K562 (cell line): ENCODE measurements around the gene ARG1. TPM values are rescaled to one million over a fixed set of nuclear protein-coding genes. Genes with fewer than 3 reads are reported as not detected.
"Not testable (repeated sequence)": the region's sequence is repeated elsewhere in the genome, so short reads cannot be mapped to it uniquely, and the experiment has no call there.

Source experiments
- ATAC-seq: fragments of 200-7000 bp; cut with Tn5 transposase; 3 replicates; pipeline ENCODE4 v1.9.1; 2020; ENCODE audit warnings: moderate library complexity
- BruUV-seq: library from RNA; stranded (reverse); fragments of 400-500 nt; replicated peaks from 2 replicates; lab custom pipeline; 2021; lab: Mats Ljungman, UMichigan
- CTCF ChIA-PET: fragments of 300-600 bp; formaldehyde crosslinking; extraction: SDS; loops from one replicate; lab custom pipeline; 2021; ENCODE audit warnings: low intra/inter-chr PET ratio; lab: Yijun Ruan, JAX
- POLR2A ChIA-PET: fragments of 300-600, 350-650 bp; sonication (Branson Sonifier 250); formaldehyde crosslinking; extraction: SDS; loops from one replicate; lab custom pipeline; 2021; ENCODE audit warnings: antibody characterized with exemption, inconsistent platforms; lab: Yijun Ruan, JAX
- DNase-seq, 4 experiments: peaks; one replicate each; pipeline versions ENCODE4 v3.0.0 to v3.0.0-alpha.2; 2011 to 2018; ENCODE audit warnings: low spot score in 3 of 4, mixed read lengths in 3 of 4; ENCODE audit errors: extremely low read depth in 1 of 4
- FAIRE-seq: peaks from 2 replicates; lab custom pipeline; 2011; peaks lifted over from hg19 to GRCh38; lab: Jason Lieb, UNC
- H2AFZ ChIP-seq: 2 replicates; pipeline ENCODE4 v1.6.0; 2011; ENCODE audit warnings: low read depth, low read length, control low read depth, inconsistent platforms
- H3K27ac ChIP-seq: fragments of 200-600 bp; 3 replicates; pipeline ENCODE4 v1.8.0; 2011; ENCODE audit warnings: low read depth, mild to moderate bottlenecking, control low read depth, inconsistent platforms, low read length, moderate library complexity, mixed read lengths; ENCODE audit errors: extremely low read depth
- H3K27me3 ChIP-seq, 2 experiments: fragments of 300-600 bp in 1 of 2; 2 replicates in 1 of 2; 3 replicates in 1 of 2; pipeline versions ENCODE4 v1.6.0 to v1.8.0; 2011; ENCODE audit warnings: inconsistent platforms in 2 of 2, low read length in 2 of 2, mild to moderate bottlenecking in 1 of 2, mixed read lengths in 1 of 2, moderate library complexity in 1 of 2; ENCODE audit not compliant: control insufficient read depth in 2 of 2, insufficient read depth in 2 of 2
- H3K36me3 ChIP-seq: fragments of 300-600 bp; 3 replicates; pipeline ENCODE4 v1.8.0; 2011; ENCODE audit warnings: mild to moderate bottlenecking, low read length, inconsistent platforms; ENCODE audit not compliant: control insufficient read depth, insufficient read depth
- H3K4me1 ChIP-seq, 2 experiments: fragments of 200-600 bp in 1 of 2; replicated peaks in 1 of 2; 2 replicates in 1 of 2; 3 replicates in 1 of 2; pipeline versions ENCODE4 v1.5.1 to v1.8.0; 2011; ENCODE audit warnings: inconsistent platforms in 2 of 2, low read length in 2 of 2, mild to moderate bottlenecking in 1 of 2, mixed read lengths in 1 of 2, moderate library complexity in 1 of 2; ENCODE audit not compliant: control insufficient read depth in 2 of 2, insufficient read depth in 2 of 2
- H3K4me2 ChIP-seq: 2 replicates; pipeline ENCODE4 v1.6.1; 2011; ENCODE audit warnings: low read length, control low read depth, inconsistent platforms, mixed read lengths; ENCODE audit not compliant: insufficient read depth
- H3K4me3 ChIP-seq: fragments of 200-600 bp; sonication (generic), shearing (Covaris generic); 2 replicates; pipeline ENCODE4 v1.5.1; 2016; ENCODE audit warnings: control low read depth, inconsistent platforms
- H3K79me2 ChIP-seq: fragments of 200-600 bp; 3 replicates; pipeline ENCODE4 v1.8.0; 2011; ENCODE audit warnings: low read length, inconsistent platforms; ENCODE audit not compliant: control insufficient read depth, insufficient read depth
- H3K9ac ChIP-seq, 2 experiments: 2 replicates each; pipeline versions ENCODE4 v1.6.0 to v1.6.1; 2011; ENCODE audit warnings: low read depth in 2 of 2, low read length in 2 of 2, control low read depth in 1 of 2, inconsistent platforms in 1 of 2, mild to moderate bottlenecking in 1 of 2, mixed read lengths in 1 of 2; ENCODE audit not compliant: insufficient read depth in 1 of 2
- H3K9me1 ChIP-seq: one replicate; pipeline ENCODE4 v1.6.0; 2011; ENCODE audit warnings: inconsistent platforms, mild to moderate bottlenecking, low read length, moderate library complexity; ENCODE audit not compliant: control insufficient read depth, insufficient read depth
- H3K9me3 ChIP-seq: replicated peaks from 2 replicates; pipeline ENCODE4 v1.5.1; 2011; ENCODE audit warnings: low read depth, low read length, inconsistent platforms; ENCODE audit not compliant: control insufficient read depth, insufficient read depth
- H4K20me1 ChIP-seq: replicated peaks from 2 replicates; pipeline ENCODE4 v1.6.1; 2011; ENCODE audit warnings: low read length, inconsistent platforms, mixed read lengths; ENCODE audit not compliant: control insufficient read depth, insufficient read depth
- C11orf30 ChIP-seq: fragments of 450-650 bp; IDR thresholded peaks from 2 replicates; pipeline ENCODE4 v1.6.1; 2016; ENCODE audit warnings: low read depth, mild to moderate bottlenecking
- HNRNPK ChIP-seq: fragments of 200-400 bp; formaldehyde crosslinking; IDR thresholded peaks from one replicate; pipeline ENCODE4 v1.6.1; 2018; ENCODE audit warnings: mild to moderate bottlenecking, low read depth, low read length; ENCODE audit not compliant: poor library complexity, severe bottlenecking
- MAFG ChIP-seq: fragments of 450-650 bp; conservative IDR thresholded peaks from 2 replicates; pipeline ENCODE4 v1.6.1; 2016; ENCODE audit warnings: missing genetic modification characterization, missing compliant biosample characterization
- MAZ ChIP-seq, 2 experiments: fragments of 450-650 bp in 1 of 2; sonication (generic) in 1 of 2; formaldehyde crosslinking; IDR thresholded peaks in 1 of 2; conservative IDR thresholded peaks in 1 of 2; 2 replicates each; pipeline versions ENCODE4 v1.4.0 to v1.5.0; 2020; ENCODE audit warnings: mild to moderate bottlenecking in 1 of 2, missing genetic modification reagents in 1 of 2
- NFYB ChIP-seq: IDR thresholded peaks from 2 replicates; pipeline ENCODE4 v1.6.1; 2011; ENCODE audit warnings: mild to moderate bottlenecking, moderate library complexity; ENCODE audit not compliant: insufficient read length; ENCODE audit errors: extremely low read depth
- POLR3A ChIP-seq: IDR thresholded peaks from 2 replicates; pipeline ENCODE4 v1.6.1; 2011; ENCODE audit warnings: borderline replicate concordance, mild to moderate bottlenecking, moderate library complexity; ENCODE audit not compliant: insufficient read length, insufficient read depth; ENCODE audit errors: extremely low read depth
- ZNF316 ChIP-seq: fragments of 450-650 bp; IDR thresholded peaks from 2 replicates; pipeline ENCODE4 v1.6.1; 2016
- WGBS: fragments of 100-300 bp; shearing (Covaris generic); methylation state at CpG from one replicate; pipeline ENCODE4 v1.1.6; 2016; ENCODE audit warnings: low coverage, mixed read lengths; ENCODE audit not compliant: insufficient coverage; ENCODE audit errors: missing lambda C conversion rate; 5-methylcytosine and 5-hydroxymethylcytosine counted together
- in situ Hi-C: fragments of 300-500 bp; cut with MboI; formaldehyde crosslinking; loops from 4 replicates; pipeline ENCODE4 v1.15.0; 2018; ENCODE audit warnings: inconsistent platforms, mixed read lengths
- intact Hi-C: fragments of 100-400 bp; cut with micrococcal nuclease; formaldehyde crosslinking; loops from 2 replicates; pipeline ENCODE4 v1.14.2; 2022
- polyA plus RNA-seq, 8 experiments: library from polyadenylated mRNA; depleted of rRNA in 4 of 8; stranded (reverse) in 5 of 8; unstranded in 3 of 8; fragments of >200 nt; fragmentation: Nextera tagmentation in 2 of 8; fragmentation: Illumina TruSeq in 1 of 8; extraction: Ambion mirVana in 2 of 8; extraction: Trizol in 1 of 8; gene quantifications; 2 replicates each; pipeline versions ENCODE4 v1.2.1 to v1.2.3, GENCODE V29; 2011 to 2014; ENCODE audit warnings: inconsistent platforms in 1 of 8, missing spikeins in 1 of 8
- total RNA-seq, 7 experiments: library from RNA; depleted of rRNA in 6 of 7; stranded (reverse); fragments of >200 nt in 6 of 7; fragmentation: Illumina TruSeq in 2 of 7; extraction: Trizol in 2 of 7; gene quantifications; 2 replicates each; pipeline versions ENCODE4 v1.2.1 to v1.2.3, GENCODE V29; 2011 to 2021; ENCODE audit warnings: low replicate concordance in 1 of 7

Gene ARG1
- total and polyA plus RNA-seq, 9 of the 15 experiments (the other 6 are each of a cell fraction or from before 2014, with no cell fraction given) = 0.03 to 0.20 (median 0.08) TPM; not detected in 3

DNA sequence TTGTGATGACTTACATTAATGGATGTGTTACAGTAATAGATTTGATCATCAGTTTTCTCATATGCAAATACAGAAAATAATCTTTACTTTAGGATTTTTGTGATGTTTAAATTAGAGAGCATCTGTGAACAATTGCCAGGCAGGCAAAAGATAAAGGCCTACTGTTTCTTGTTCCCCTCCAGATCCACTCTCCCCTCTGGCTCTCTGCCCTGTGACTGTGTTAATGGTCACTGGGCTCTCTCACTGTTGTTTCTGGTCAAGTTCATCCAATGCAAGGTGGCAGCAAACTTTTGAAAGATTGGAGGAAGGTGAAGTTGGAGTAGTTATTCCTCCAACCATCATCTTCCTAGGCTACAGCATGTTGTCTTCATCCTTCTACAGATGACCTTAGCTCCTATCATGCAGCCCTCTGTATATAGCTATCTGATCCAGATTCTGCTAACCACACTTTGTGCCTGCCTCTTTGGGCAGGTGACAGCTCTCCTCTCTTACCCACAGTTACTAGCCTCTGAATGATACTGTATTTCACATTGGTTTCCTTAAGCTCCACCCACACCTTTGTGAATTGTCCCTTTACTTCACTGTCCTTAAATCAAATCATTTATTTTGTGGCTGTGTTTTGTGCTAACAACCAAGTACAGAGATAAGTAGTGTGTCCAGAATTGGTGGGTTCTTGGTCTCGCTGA, 48.9 kb upstream of the ARG1 start (continued):
- no peak for TF ChIP-seq POLR3A
- TF ChIP-seq HNRNPK = no peak

DNA sequence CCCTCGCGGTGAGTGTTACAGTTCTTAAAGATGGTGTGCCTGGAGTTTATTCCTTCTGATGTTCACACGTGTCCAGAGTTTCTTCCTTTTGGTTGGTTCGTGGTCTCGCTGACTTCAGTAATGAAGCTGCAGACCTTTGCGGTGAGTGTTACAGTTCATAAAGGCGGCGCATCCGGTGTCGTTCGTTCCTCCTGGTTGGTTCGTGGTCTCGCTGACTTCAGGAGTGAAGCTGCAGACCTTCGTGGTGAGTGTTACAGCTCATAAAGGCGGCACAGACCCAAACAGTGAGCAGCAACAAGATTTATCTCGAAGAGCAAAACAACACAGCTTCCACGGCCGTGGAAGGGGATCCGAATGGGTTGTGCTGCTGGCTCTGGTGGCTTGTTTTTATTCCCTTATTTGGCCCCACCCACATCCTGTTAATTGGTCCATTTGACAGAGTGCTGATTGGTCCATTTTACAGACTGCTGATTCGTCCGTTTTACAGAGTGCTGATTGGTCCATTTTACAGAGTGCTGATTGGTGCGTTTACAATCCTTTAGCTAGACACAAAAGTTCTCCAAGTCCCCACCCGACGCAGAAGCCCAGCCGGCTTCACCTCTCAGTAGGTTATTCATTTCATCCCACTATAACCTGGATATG, 48.2 kb upstream of the ARG1 start:
- TF ChIP-seq ZNF316 (peak; percentile 84), MAFG (peak; percentile 41), NFYB (peak; percentile 45), C11orf30 (peak; percentile 63), MAZ (CRISPR knock-in tag; conservative IDR thresholded peaks at IDR 0.05 in 1 of 2, IDR thresholded peaks at IDR 0.05 in 1 of 2) (no peak)
- H3K9ac ChIP-seq = no peak overlapping the region
- no peak overlapping the region for H3K27ac ChIP-seq
- intact Hi-C loops (no loop called here), in situ Hi-C loops (loop anchor here (25.0 kb wide), 1 partner anchor 638 kb away; no protein-coding TSS in a partner anchor)
- no peaks in the 10 kb centered on the region for H3K79me2 ChIP-seq
- ChIA-PET CTCF (no interaction called here), POLR2A (interaction anchor here (0.6 kb wide), 1 partner anchor 10 kb away, joined by 3 read pairs; no protein-coding TSS in a partner anchor)
- 13% methylated on average over 25 of the region's 25 CpGs for WGBS
- FAIRE-seq (no peak), DNase-seq (no peak), ATAC-seq (peak; percentile 33; the same call in 1 of the 3 replicates)
- H3K9me1 ChIP-seq = no peaks in the 10 kb centered on the region
- no peaks in the 10 kb centered on the region for H4K20me1 ChIP-seq
- H3K9me3 ChIP-seq = no peaks in the 10 kb centered on the region; the same call in 1 of the 2 replicates
- peak overlapping the region; percentile 69 for H2AFZ ChIP-seq
- 0 out of 5 replicates have a peak, but pooled peaks cover 0 to 4% of the 10 kb centered on the region in 2 experiments for H3K27me3 ChIP-seq
- H3K4me1 ChIP-seq = no peaks in the 10 kb centered on the region
- H3K36me3 ChIP-seq = no peaks in the 10 kb centered on the region
- no TSS peak for BruUV-seq
- H3K4me2 ChIP-seq = no peak overlapping the region
- H3K4me3 ChIP-seq = no peak overlapping the region

DNA sequence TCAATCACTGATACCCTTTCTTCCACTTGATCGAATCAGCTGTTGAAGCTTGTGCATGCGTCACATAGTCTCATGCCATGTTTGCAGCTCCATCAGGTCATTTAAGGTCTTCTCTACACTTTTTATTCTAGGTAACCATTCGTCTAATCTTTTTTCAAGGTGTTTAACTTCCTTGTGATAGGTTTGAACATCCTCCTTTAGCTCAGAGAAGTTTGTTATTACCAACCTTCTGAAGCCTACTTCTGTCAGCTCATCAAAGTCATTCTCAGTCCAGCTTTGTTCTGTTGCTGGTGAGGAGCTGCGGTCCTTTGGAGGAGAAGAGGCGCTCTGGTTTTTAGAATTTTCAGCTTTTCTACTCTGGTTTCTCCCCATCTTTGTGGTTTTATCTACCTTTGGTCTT, 42.1 kb upstream of the ARG1 start:
- POLR2A ChIA-PET = not testable (repeated sequence)
- in situ Hi-C loops = loop anchor here (25.0 kb wide), 1 partner anchor 644 kb away; no protein-coding TSS in a partner anchor

More for the DNA sequence above, 42.1 kb upstream of the ARG1 start:
- WGBS = 3% methylated on average over 5 of the region's 5 CpGs
- H3K27ac ChIP-seq, DNase-seq, BruUV-seq, CTCF ChIA-PET, H3K4me3 ChIP-seq, H3K9ac ChIP-seq, H3K4me1 ChIP-seq, FAIRE-seq, H3K79me2 ChIP-seq, H3K36me3 ChIP-seq, H2AFZ ChIP-seq, H4K20me1 ChIP-seq, H3K9me1 ChIP-seq, H3K9me3 ChIP-seq, H3K4me2 ChIP-seq, H3K27me3 ChIP-seq, ATAC-seq: not testable (repeated sequence)
- intact Hi-C loops = loop anchor here (5.0 kb wide), 2 partner anchors 334 to 414 kb away; no protein-coding TSS in a partner anchor
